ENCODE measurements around the gene R3HDM4. TPM values are rescaled to one million over a fixed set of nuclear protein-coding genes. Genes with fewer than 3 reads are reported as not detected.
"Not testable (repeated sequence)": the region's sequence is repeated elsewhere in the genome, so short reads cannot be mapped to it uniquely, and the experiment has no call there.

The R3HDM4 gene
- total and polyA plus RNA-seq, 2 donors from 2014 or later: 47.4 to 71.4 TPM

GRCh38 chr19:892243-892893, 20.7 kb downstream of the R3HDM4 start:
- FAIRE-seq (no peak), DNase-seq (peak in 2 of 5 donors; percentile 60 to 87)
- intact Hi-C loops (cut with DNase I): no loop called here
- Histone ChIP-seq H3K4me1 (ENCODE audit: control insufficient read depth in 2 of 3, insufficient read depth in 2 of 3, low read depth in 1 of 3, low read length in 3 of 3) (peaks cover 0 to 2% (median 0%) of the 10 kb centered on the region in 3 donors), H3K36me3 (ENCODE audit: control insufficient read depth in 2 of 3, insufficient read depth in 3 of 3, low read length in 3 of 3) (peaks cover 0 to 4% (median 3%) of the 10 kb centered on the region in 3 donors), H3K9ac (ENCODE audit: low read length in 3 of 3) (peak overlapping the region; percentile 22 to 73 (median 41)), H3K27me3 (ENCODE audit: control insufficient read depth, insufficient read depth, low read length) (no peaks in the 10 kb centered on the region), H3K27ac (ENCODE audit: low read depth in 2 of 2, low read length in 2 of 2) (peak overlapping the region in 1 of 2 donors; percentile 32), H3K4me3 (ENCODE audit: low read length in 3 of 3) (peak overlapping the region; percentile 56 to 69 (median 61)), H3K9me3 (ENCODE audit: control insufficient read depth in 2 of 3, insufficient read depth in 1 of 3, low read length in 3 of 3) (no peaks in the 10 kb centered on the region)
- TF ChIP-seq, protein P1, sequence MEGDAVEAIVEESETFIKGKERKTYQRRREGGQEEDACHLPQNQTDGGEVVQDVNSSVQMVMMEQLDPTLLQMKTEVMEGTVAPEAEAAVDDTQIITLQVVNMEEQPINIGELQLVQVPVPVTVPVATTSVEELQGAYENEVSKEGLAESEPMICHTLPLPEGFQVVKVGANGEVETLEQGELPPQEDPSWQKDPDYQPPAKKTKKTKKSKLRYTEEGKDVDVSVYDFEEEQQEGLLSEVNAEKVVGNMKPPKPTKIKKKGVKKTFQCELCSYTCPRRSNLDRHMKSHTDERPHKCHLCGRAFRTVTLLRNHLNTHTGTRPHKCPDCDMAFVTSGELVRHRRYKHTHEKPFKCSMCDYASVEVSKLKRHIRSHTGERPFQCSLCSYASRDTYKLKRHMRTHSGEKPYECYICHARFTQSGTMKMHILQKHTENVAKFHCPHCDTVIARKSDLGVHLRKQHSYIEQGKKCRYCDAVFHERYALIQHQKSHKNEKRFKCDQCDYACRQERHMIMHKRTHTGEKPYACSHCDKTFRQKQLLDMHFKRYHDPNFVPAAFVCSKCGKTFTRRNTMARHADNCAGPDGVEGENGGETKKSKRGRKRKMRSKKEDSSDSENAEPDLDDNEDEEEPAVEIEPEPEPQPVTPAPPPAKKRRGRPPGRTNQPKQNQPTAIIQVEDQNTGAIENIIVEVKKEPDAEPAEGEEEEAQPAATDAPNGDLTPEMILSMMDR (IDR thresholded peaks at IDR 0.05; ENCODE audit: borderline replicate concordance, extremely low read depth, insufficient read depth): no peak

DNA sequence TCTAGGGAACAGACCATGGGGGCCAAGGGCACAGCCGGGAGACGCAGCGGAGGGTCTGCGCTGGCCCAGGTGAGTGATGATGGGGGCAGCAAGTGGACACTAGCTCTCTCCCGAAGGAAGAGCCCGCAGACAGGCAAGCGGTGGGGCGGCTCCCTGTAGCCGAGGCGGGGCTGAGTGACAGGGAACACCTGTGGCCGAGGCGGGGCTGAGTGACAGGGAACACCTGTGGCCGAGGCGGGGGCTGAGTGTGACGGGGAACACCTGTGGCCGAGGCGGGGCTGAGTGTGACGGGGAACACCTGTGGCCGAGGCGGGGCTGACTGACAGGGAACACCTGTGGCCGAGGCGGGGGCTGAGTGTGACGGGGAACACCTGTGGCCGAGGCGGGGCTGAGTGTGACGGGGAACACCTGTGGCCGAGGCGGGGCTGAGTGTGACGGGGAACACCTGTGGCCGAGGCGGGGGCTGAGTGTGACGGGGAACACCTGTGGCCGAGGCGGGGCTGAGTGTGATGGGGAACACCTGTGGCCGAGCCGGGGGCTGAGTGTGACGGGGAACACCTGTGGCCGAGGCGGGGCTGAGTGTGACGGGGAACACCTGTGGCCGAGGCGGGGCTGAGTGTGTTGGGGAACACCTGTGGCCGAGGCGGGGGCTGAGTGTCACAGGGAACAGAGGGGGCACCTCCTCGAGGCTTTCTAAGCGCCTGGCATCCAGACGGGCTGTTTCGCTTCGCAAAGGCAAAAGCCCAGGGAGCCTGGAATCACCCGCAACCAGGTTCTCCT, 21.4 kb downstream of the R3HDM4 start:
- intact Hi-C loops (cut with DNase I); FAIRE-seq: not testable (repeated sequence)
- peak in 2 of 5 donors; percentile 55 to 79 for DNase-seq

DNA sequence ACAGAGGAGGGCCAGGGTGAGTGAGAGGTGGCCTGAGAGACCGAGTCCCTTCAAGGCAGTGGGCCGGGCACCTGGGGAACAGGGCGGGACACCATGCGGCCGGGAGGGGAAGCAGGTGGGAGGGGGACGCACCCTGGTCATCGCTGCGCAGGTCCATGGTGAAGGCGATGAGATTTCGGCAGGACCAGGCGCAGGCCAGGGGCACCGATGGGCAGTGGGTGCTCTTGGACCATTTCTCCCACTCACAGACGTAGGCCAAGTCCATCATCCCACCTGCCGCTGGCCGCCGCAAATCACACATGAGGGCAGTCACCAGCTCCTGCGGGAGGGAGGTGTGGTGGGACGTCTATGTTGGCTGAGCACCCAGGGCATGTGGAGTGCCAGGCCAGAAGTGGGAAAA, 22.2 kb downstream of the R3HDM4 start:
- H3K36me3 ChIP-seq (ENCODE audit: control insufficient read depth in 2 of 3, insufficient read depth in 3 of 3, low read length in 3 of 3): peaks cover 0 to 10% (median 6%) of the 10 kb centered on the region in 3 donors
- FAIRE-seq: no peak
- DNase-seq: peak in 1 of 5 donors; percentile 74
- H3K9me3 ChIP-seq (ENCODE audit: control insufficient read depth in 2 of 3, insufficient read depth in 1 of 3, low read length in 3 of 3): no peaks in the 10 kb centered on the region
- H3K4me1 ChIP-seq (ENCODE audit: control insufficient read depth in 2 of 3, insufficient read depth in 2 of 3, low read depth in 1 of 3, low read length in 3 of 3): peaks cover 0 to 2% (median 0%) of the 10 kb centered on the region in 3 donors
- H3K27me3 ChIP-seq (ENCODE audit: control insufficient read depth, insufficient read depth, low read length): no peaks in the 10 kb centered on the region
- no peak overlapping the region for H3K27ac ChIP-seq (ENCODE audit: low read depth in 2 of 2, low read length in 2 of 2)
- TF ChIP-seq, protein P1 (IDR thresholded peaks at IDR 0.05; ENCODE audit: borderline replicate concordance, extremely low read depth, insufficient read depth): no peak
- intact Hi-C loops (cut with DNase I): no loop called here
- no peak overlapping the region for H3K4me3 ChIP-seq (ENCODE audit: low read length in 3 of 3)
- H3K9ac ChIP-seq (ENCODE audit: low read length in 3 of 3): no peak overlapping the region

More for the DNA sequence above, 21.4 kb downstream of the R3HDM4 start:
- H3K27me3 ChIP-seq (ENCODE audit: control insufficient read depth, insufficient read depth, low read length); H3K4me1 ChIP-seq (ENCODE audit: control insufficient read depth in 2 of 3, insufficient read depth in 2 of 3, low read depth in 1 of 3, low read length in 3 of 3); H3K27ac ChIP-seq (ENCODE audit: low read depth in 2 of 2, low read length in 2 of 2); H3K9me3 ChIP-seq (ENCODE audit: control insufficient read depth in 2 of 3, insufficient read depth in 1 of 3, low read length in 3 of 3); H3K36me3 ChIP-seq (ENCODE audit: control insufficient read depth in 2 of 3, insufficient read depth in 3 of 3, low read length in 3 of 3): not testable (repeated sequence)
- Histone ChIP-seq H3K9ac (ENCODE audit: low read length in 3 of 3) (peak overlapping the region in 1 of 3 donors; percentile 73), H3K4me3 (ENCODE audit: low read length in 3 of 3) (peak overlapping the region; percentile 56 to 69 (median 61))

DNA sequence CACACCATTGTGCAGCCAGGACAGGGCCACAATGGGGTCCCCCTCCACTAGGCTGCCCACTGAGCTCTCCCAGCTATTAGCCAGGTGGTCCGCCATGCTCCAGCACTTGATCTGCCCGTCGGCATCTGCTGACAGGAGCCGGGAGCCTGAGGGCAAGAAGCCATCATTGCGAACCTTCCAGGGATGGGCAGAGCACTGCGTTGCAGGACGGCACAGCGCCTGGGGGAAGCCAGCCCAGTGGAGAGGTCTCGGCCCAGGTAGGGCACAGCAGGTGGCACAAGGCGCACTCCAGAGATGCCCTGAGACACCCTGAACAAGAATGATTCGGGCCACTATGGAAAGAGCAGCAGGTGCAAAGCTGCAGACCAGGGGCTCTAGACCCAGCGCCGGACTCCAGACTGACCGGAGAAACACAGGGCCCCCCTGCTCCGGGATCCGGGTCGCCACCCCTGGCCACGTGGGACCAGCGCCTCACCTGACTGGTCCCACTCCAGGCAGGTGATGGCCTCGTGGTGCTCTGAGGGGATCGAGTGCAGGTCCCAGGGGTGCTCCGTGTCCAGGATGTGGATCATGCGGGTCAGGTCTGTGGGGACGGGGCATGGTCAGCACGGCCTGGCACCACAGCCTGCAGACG, 23.2 kb downstream of the R3HDM4 start:
- Histone ChIP-seq H3K9ac (ENCODE audit: low read length in 3 of 3) (no peak overlapping the region), H3K27ac (ENCODE audit: low read depth in 2 of 2, low read length in 2 of 2) (no peak overlapping the region), H3K36me3 (ENCODE audit: control insufficient read depth in 2 of 3, insufficient read depth in 3 of 3, low read length in 3 of 3) (peaks cover 2 to 17% (median 6%) of the 10 kb centered on the region in 3 donors), H3K27me3 (ENCODE audit: control insufficient read depth, insufficient read depth, low read length) (no peaks in the 10 kb centered on the region), H3K4me3 (ENCODE audit: low read length in 3 of 3) (no peak overlapping the region), H3K4me1 (ENCODE audit: control insufficient read depth in 2 of 3, insufficient read depth in 2 of 3, low read depth in 1 of 3, low read length in 3 of 3) (peaks cover 0 to 2% (median 0%) of the 10 kb centered on the region in 3 donors), H3K9me3 (ENCODE audit: control insufficient read depth in 2 of 3, insufficient read depth in 1 of 3, low read length in 3 of 3) (no peaks in the 10 kb centered on the region)
- intact Hi-C loops (cut with DNase I): no loop called here
- TF ChIP-seq, protein P1 (IDR thresholded peaks at IDR 0.05; ENCODE audit: borderline replicate concordance, extremely low read depth, insufficient read depth): no peak
- FAIRE-seq (no peak), DNase-seq (no peak)
